Stimulated activated CD4-positive, alpha-beta T cell treated with anti-CD3 and anti-CD28 coated beads, TNF-alpha, amount 100 ng/mL, for 48 hours (primary cell): ENCODE measurements around the gene MXRA8.
A peak's percentile ranks its signal among the peaks of the same experiment; 100 is the strongest.

Source experiments
- DNase-seq, 3 donors: peaks; one replicate each; pipeline ENCODE4 v3.0.0-alpha.2; 2020; ENCODE audit warnings: low read depth in 3 of 3

The MXRA8 gene

GRCh38 chr1:1335792-1336248 lies 22.5 kb downstream of the MXRA8 start:
- DNase-seq = no peak

DNA sequence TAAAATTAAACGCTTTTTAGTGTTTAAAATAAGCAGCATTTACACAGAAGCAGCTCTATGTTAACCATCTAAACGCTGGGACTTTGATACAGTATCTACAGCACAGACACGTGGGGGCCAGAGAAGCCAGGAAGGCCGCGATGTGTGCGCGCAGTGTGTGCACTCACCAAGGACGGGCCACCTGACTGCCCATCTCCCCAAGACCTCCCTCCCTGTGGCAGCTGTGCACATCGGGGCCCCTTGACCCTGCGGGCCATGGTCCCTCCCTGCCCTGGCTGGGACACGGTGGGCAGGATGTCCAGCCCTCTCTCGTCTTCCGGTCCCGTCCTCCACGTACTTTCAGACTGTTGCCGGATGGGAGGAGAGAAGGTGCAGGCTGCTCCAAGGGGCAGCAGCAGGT lies 23.1 kb downstream of the MXRA8 start:
- no peak for DNase-seq

- DNase-seq = no peak
Observed at GRCh38 chr1:1334835-1335234, 23.5 kb downstream of the MXRA8 start.

GRCh38 chr1:1333551-1334241 lies 24.7 kb downstream of the MXRA8 start:
- DNase-seq = no peak

- DNase-seq = no peak
Observed at GRCh38 chr1:1332774-1333480, 25.4 kb downstream of the MXRA8 start.

DNA sequence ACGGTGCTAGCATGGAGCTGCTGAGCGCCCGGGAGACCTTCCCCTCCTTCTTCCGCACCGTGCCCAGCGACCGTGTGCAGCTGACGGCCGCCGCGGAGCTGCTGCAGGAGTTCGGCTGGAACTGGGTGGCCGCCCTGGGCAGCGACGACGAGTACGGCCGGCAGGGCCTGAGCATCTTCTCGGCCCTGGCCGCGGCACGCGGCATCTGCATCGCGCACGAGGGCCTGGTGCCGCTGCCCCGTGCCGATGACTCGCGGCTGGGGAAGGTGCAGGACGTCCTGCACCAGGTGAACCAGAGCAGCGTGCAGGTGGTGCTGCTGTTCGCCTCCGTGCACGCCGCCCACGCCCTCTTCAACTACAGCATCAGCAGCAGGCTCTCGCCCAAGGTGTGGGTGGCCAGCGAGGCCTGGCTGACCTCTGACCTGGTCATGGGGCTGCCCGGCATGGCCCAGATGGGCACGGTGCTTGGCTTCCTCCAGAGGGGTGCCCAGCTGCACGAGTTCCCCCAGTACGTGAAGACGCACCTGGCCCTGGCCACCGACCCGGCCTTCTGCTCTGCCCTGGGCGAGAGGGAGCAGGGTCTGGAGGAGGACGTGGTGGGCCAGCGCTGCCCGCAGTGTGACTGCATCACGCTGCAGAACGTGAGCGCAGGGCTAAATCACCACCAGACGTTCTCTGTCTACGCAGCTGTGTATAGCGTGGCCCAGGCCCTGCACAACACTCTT lies 26.2 kb downstream of the MXRA8 start:
- no peak for DNase-seq

DNA sequence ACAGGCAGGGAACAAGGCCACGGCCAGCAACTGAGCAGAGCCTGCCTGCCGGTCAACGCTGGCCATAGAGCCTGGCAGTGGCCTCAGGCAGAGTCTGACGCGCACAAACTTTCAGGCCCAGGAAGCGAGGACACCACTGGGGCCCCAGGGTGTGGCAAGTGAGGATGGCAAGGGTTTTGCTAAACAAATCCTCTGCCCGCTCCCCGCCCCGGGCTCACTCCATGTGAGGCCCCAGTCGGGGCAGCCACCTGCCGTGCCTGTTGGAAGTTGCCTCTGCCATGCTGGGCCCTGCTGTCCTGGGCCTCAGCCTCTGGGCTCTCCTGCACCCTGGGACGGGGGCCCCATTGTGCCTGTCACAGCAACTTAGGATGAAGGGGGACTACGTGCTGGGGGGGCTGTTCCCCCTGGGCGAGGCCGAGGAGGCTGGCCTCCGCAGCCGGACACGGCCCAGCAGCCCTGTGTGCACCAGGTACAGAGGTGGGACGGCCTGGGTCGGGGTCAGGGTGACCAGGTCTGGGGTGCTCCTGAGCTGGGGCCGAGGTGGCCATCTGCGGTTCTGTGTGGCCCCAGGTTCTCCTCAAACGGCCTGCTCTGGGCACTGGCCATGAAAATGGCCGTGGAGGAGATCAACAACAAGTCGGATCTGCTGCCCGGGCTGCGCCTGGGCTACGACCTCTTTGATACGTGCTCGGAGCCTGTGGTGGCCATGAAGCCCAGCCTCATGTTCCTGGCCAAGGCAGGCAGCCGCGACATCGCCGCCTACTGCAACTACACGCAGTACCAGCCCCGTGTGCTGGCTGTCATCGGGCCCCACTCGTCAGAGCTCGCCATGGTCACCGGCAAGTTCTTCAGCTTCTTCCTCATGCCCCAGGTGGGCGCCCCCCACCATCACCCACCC lies 27.0 kb downstream of the MXRA8 start, which contains the start of gene TAS1R3:
Gene TAS1R3, plus strand, starts transcription at position 213 of the 898 bp plus-strand sequence. Its CDS starts 66 bp downstream, at position 279.
- no peak for DNase-seq

GRCh38 chr1:1330366-1331067 lies 27.8 kb downstream of the MXRA8 start:
- DNase-seq = no peak

DNA sequence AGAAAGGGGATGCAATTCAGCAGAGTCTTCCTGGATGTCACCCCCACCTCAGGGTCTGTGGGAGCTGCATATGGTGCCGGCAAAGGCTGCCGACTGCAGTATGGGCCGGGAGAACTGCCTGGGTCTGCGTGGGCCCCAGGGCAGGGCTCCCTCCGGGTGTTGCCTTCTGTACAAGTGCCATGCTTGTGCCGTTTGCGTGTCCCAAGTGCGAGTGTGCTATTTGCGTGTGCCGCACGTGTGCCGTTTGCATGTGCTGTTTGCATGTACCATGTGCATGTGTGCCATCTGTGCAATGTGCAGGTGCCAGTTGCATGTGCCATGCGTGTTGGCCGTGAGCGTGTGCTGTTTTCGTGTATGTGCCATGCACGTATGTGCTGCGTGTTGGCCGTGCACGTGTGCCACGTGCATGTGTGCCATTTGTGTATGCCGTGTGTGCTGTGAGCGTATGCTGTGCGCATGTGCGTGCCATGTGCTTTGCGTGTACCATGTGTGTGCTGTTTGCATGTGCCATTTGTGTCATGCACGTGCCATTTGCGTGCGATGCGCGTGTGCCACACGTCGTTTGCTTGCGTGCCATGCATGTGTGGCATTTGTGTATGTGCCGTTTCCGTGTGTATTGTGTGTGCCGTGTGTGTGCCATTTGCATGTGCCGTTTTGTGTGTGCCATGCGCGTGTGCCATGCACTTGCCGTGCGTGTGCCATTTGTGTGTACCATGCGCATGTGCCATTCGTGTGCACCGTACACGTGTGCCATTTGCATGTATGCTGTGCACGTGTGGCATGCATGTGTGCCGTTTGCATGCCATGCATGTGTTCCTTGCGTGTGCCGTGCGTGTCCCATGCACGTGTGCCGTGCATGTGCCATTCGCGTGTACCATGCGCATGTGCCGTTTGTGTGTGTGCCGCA lies 28.8 kb downstream of the MXRA8 start:
- DNase-seq = no peak

GRCh38 chr1:1328254-1328653 lies 30.1 kb downstream of the MXRA8 start:
- no peak for DNase-seq

GRCh38 chr1:1327291-1327690 lies 31.1 kb downstream of the MXRA8 start:
- no peak for DNase-seq

- DNase-seq = no peak
Observed at GRCh38 chr1:1326075-1326605, 32.2 kb downstream of the MXRA8 start.

GRCh38 chr1:1325288-1326074 lies 32.9 kb downstream of the MXRA8 start:
- DNase-seq = no peak

DNA sequence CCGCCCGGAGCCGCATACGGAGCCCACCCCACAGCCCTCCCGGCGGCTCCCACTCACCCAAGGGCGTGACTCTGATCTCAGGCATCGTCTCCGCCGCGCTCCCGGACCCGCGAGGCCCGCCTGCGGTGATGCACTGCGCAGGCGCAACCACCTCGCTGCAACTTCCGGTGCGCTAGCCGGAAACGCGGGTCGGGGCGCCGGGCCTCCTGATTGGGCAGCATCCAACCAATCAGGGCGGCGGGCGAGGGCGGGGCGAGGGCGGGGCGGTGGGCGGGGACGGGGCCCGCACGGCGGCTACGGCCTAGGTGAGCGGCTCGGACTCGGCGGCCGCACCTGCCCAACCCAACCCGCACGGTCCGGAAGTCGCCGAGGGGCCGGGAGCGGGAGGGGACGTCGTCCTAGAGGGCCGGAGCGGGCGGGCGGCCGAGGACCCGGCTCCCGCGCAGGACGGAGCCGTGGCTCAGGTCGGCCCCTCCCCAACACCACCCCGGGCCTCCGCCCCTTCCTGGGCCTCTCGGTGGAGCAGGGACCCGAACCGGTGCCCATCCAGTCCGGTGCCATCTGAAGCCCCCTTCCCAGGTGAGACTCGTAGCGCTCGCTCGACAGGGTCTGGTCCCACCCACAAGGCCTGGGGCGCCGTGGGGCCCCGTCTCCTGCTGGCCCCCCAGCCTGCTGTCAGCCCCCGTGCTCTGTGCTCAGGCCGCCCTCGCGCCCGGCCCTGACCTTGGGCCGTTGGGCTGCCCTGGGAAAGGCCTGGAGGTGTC lies 33.6 kb downstream of the MXRA8 start, which contains the start of the genes CPTP and INTS11:
Gene CPTP, plus strand, starts transcription at position 279 of the 764 bp plus-strand sequence. CDS start 2,109 bp downstream, outside the sequence.
Gene INTS11, minus strand, starts transcription at position 137 of the 764 bp plus-strand sequence. Its CDS starts 52 bp downstream, at position 85.
- DNase-seq = peak; percentile 93 to 96 (median 95)

GRCh38 chr1:1324084-1324523 lies 34.3 kb downstream of the MXRA8 start:
- no peak for DNase-seq

DNA sequence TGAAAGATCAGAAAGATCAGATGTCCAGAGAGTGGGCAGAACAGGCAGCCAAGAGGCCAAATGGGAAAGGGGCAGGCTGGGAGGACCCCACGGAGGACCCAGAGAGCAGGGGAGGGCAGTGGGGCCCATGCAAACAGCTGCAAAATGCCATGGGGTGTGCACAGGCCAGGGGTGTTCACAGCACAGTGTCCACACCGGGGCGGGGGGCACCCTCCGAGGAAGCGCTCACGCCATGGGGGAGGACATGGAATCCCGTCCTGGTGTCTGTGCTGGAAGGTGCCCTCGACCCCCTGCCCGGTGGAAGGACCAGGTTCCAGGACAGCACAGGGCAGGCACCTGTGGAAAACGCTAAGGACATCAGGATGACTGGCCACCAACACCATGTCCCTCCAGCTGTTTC lies 35.4 kb downstream of the MXRA8 start:
- no peak for DNase-seq

- no peak for DNase-seq
Observed at GRCh38 chr1:1322418-1322817, 35.9 kb downstream of the MXRA8 start.

DNA sequence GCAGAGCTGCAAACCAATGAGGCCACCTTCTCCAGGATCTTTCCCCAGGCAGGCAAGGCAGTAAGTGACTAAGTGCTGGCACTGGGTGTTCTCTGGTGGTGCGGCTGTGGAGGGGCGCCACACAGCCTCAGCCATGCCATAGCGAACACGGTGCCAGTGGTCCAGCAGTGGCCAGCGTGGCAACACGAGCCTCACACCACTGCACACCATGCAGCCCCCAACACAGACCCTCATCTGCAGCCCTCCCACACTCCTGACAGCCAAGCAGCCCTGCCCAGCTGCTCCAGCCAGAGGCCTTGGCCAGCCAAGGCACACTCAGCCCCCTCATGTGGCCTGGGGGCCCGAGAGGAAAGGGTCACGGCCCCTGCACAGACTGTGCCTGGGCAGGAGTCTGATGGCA lies 36.9 kb downstream of the MXRA8 start:
- DNase-seq = no peak
